ENCODE results near the gene TACC2.

The TACC2 gene

GRCh38 chr10:121947343-121948330 lies 41.3 kb upstream of the TACC2 start:
- no peaks in the 10 kb centered on the region for H3K27me3 ChIP-seq (ENCODE audit: insufficient read depth, low read length, poor library complexity)
- no peak overlapping the region for H3K4me2 ChIP-seq (ENCODE audit: insufficient read depth, low read length)
- no peaks in the 10 kb centered on the region for H3K79me2 ChIP-seq (ENCODE audit: insufficient read depth, low read length)
- no peaks in the 10 kb centered on the region for H4K20me1 ChIP-seq (ENCODE audit: insufficient read depth, low read length)
- H3K9me3 ChIP-seq (ENCODE audit: insufficient read depth, low read length, severe bottlenecking), result no peaks in the 10 kb centered on the region
- no peaks in the 10 kb centered on the region for H3K36me3 ChIP-seq (ENCODE audit: insufficient read depth, low read length)
- no peak overlapping the region for H3K4me3 ChIP-seq (ENCODE audit: low read depth in 1 of 2, low read length in 2 of 2)
- no peak for DNase-seq
- no peak for ATAC-seq (ENCODE audit: insufficient read depth, low read depth)
- H3K4me1 ChIP-seq (ENCODE audit: insufficient read depth, low read length), result no peaks in the 10 kb centered on the region
- H2AFZ ChIP-seq (ENCODE audit: low read depth, low read length), result no peak overlapping the region
- no peak for TF ChIP-seq EZH2 (IDR thresholded peaks at IDR 0.05; ENCODE audit: borderline replicate concordance, low read depth, low read length, severe bottlenecking)
- TF ChIP-seq, protein P1, sequence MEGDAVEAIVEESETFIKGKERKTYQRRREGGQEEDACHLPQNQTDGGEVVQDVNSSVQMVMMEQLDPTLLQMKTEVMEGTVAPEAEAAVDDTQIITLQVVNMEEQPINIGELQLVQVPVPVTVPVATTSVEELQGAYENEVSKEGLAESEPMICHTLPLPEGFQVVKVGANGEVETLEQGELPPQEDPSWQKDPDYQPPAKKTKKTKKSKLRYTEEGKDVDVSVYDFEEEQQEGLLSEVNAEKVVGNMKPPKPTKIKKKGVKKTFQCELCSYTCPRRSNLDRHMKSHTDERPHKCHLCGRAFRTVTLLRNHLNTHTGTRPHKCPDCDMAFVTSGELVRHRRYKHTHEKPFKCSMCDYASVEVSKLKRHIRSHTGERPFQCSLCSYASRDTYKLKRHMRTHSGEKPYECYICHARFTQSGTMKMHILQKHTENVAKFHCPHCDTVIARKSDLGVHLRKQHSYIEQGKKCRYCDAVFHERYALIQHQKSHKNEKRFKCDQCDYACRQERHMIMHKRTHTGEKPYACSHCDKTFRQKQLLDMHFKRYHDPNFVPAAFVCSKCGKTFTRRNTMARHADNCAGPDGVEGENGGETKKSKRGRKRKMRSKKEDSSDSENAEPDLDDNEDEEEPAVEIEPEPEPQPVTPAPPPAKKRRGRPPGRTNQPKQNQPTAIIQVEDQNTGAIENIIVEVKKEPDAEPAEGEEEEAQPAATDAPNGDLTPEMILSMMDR (IDR thresholded peaks at IDR 0.05; ENCODE audit: borderline replicate concordance, extremely low read depth, low read length, poor library complexity, severe bottlenecking), result no peak
- H3K9ac ChIP-seq (ENCODE audit: low read depth, low read length), result no peak overlapping the region
- H3K27ac ChIP-seq (ENCODE audit: low read length), result no peak overlapping the region

DNA sequence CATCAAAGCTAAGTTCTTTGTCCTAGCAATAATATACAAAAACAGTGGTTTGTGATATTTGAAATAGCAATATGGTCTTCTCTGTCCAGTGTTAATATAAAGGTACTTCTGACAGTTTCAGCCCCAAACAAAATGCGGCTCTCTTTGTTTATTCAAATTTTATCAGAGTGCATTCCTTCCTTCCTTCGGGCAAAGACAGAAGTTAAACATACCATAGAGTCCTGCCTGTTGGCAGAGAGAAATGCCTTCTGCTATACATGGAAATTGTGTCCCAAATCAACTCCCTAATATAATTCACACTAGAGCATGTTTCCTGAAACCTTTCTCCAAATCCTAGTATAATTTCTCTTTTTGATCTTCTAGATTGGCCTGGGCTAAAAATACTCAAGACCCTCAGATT lies 39.9 kb upstream of the TACC2 start:
- no peak for TF ChIP-seq EZH2 (IDR thresholded peaks at IDR 0.05; ENCODE audit: borderline replicate concordance, low read depth, low read length, severe bottlenecking)
- TF ChIP-seq, protein P1 (IDR thresholded peaks at IDR 0.05; ENCODE audit: borderline replicate concordance, extremely low read depth, low read length, poor library complexity, severe bottlenecking), result no peak

GRCh38 chr10:121949451-121949850 lies 39.5 kb upstream of the TACC2 start:
- Histone ChIP-seq H3K36me3 (ENCODE audit: insufficient read depth, low read length) (no peaks in the 10 kb centered on the region), H4K20me1 (ENCODE audit: insufficient read depth, low read length) (no peaks in the 10 kb centered on the region), H3K27me3 (ENCODE audit: insufficient read depth, low read length, poor library complexity) (no peaks in the 10 kb centered on the region), H3K4me1 (ENCODE audit: insufficient read depth, low read length) (no peaks in the 10 kb centered on the region), H3K9me3 (ENCODE audit: insufficient read depth, low read length, severe bottlenecking) (no peaks in the 10 kb centered on the region), H3K4me3 (ENCODE audit: low read depth in 1 of 2, low read length in 2 of 2) (no peak overlapping the region), H3K9ac (ENCODE audit: low read depth, low read length) (no peak overlapping the region), H3K79me2 (ENCODE audit: insufficient read depth, low read length) (no peaks in the 10 kb centered on the region), H3K27ac (ENCODE audit: low read length) (no peak overlapping the region), H3K4me2 (ENCODE audit: insufficient read depth, low read length) (no peak overlapping the region), H2AFZ (ENCODE audit: low read depth, low read length) (no peak overlapping the region)
- ATAC-seq (ENCODE audit: insufficient read depth, low read depth) (no peak), DNase-seq (no peak)
- TF ChIP-seq, protein P1 (IDR thresholded peaks at IDR 0.05; ENCODE audit: borderline replicate concordance, extremely low read depth, low read length, poor library complexity, severe bottlenecking), result no peak
- no peak for TF ChIP-seq EZH2 (IDR thresholded peaks at IDR 0.05; ENCODE audit: borderline replicate concordance, low read depth, low read length, severe bottlenecking)

More for the DNA sequence above, 39.9 kb upstream of the TACC2 start:
- H3K9me3 ChIP-seq (ENCODE audit: insufficient read depth, low read length, severe bottlenecking), result no peaks in the 10 kb centered on the region
- ATAC-seq (ENCODE audit: insufficient read depth, low read depth) (no peak), DNase-seq (no peak)
- H3K4me3 ChIP-seq (ENCODE audit: low read depth in 1 of 2, low read length in 2 of 2), result no peak overlapping the region
- no peak overlapping the region for H3K9ac ChIP-seq (ENCODE audit: low read depth, low read length)
- H3K27me3 ChIP-seq (ENCODE audit: insufficient read depth, low read length, poor library complexity), result no peaks in the 10 kb centered on the region
- no peaks in the 10 kb centered on the region for H3K36me3 ChIP-seq (ENCODE audit: insufficient read depth, low read length)
- H3K27ac ChIP-seq (ENCODE audit: low read length), result no peak overlapping the region
- H2AFZ ChIP-seq (ENCODE audit: low read depth, low read length), result no peak overlapping the region
- H3K4me1 ChIP-seq (ENCODE audit: insufficient read depth, low read length), result no peaks in the 10 kb centered on the region
- no peaks in the 10 kb centered on the region for H3K79me2 ChIP-seq (ENCODE audit: insufficient read depth, low read length)
- no peaks in the 10 kb centered on the region for H4K20me1 ChIP-seq (ENCODE audit: insufficient read depth, low read length)
- no peak overlapping the region for H3K4me2 ChIP-seq (ENCODE audit: insufficient read depth, low read length)

Measured in DND-41 (cell line).